Caco-2 (cell line): ENCODE results near the gene BBOF1. TPM values are rescaled to one million over a fixed set of nuclear protein-coding genes. Genes with fewer than 3 reads are reported as not detected.

ENCODE experiments used
- BruUV-seq: library from RNA; stranded (reverse); fragments of 400-500 nt; replicated peaks from 2 replicates; lab custom pipeline; 2021; lab: Mats Ljungman, UMichigan
- CTCF ChIA-PET: fragments of 300-600 bp; sonication (Branson Sonifier 250); formaldehyde crosslinking; loops from one replicate; lab custom pipeline; 2022; ENCODE audit warnings: antibody characterized with exemption; lab: Charles Lee
- POLR2A ChIA-PET: fragments of 300-600 bp; sonication (Branson Sonifier 250); formaldehyde crosslinking; loops from one replicate; lab custom pipeline; 2022; ENCODE audit warnings: antibody characterized with exemption; lab: Charles Lee
- DNase-seq, 2 experiments: peaks; one replicate each; pipeline versions ENCODE4 v3.0.0 to v3.0.0-alpha.2; 2020 to 2022
- H3K27me3 ChIP-seq: replicated peaks from 2 replicates; pipeline ENCODE4 v1.6.0; 2011; ENCODE audit warnings: low read length; ENCODE audit not compliant: control insufficient read depth, insufficient read depth
- H3K36me3 ChIP-seq: 2 replicates; pipeline ENCODE4 v1.5.1; 2011; ENCODE audit warnings: low read length; ENCODE audit not compliant: control insufficient read depth, insufficient read depth
- H3K4me1 ChIP-seq: fragments of 250-450 bp; sonication (Bioruptor Pico); 2 replicates; pipeline ENCODE4 v1.5.1; 2020; ENCODE audit warnings: mild to moderate bottlenecking
- H3K4me3 ChIP-seq: 2 replicates; pipeline ENCODE4 v1.5.1; 2011; ENCODE audit warnings: low read depth, mild to moderate bottlenecking, control low read depth, low read length
- H3K9me3 ChIP-seq: fragments of 250-450 bp; sonication (Bioruptor Pico); 2 replicates; pipeline ENCODE4 v1.5.1; 2020; ENCODE audit warnings: mild to moderate bottlenecking, moderate library complexity
- H3K27ac Mint-ChIP-seq: one replicate; pipeline ENCODE4 v1.8.0; 2022; ENCODE audit warnings: mixed read lengths; ENCODE audit not compliant: unreplicated experiment
- H3K27me3 Mint-ChIP-seq: one replicate; pipeline ENCODE4 v1.8.0; 2022; ENCODE audit warnings: mixed read lengths; ENCODE audit not compliant: insufficient read depth, unreplicated experiment
- H3K36me3 Mint-ChIP-seq: one replicate; pipeline ENCODE4 v1.8.0; 2022; ENCODE audit warnings: mild to moderate bottlenecking, mixed read lengths; ENCODE audit not compliant: insufficient read depth, unreplicated experiment
- H3K4me1 Mint-ChIP-seq: one replicate; pipeline ENCODE4 v1.8.0; 2022; ENCODE audit warnings: low read depth, mixed read lengths; ENCODE audit not compliant: unreplicated experiment
- H3K4me3 Mint-ChIP-seq: one replicate; pipeline ENCODE4 v1.8.0; 2022; ENCODE audit warnings: mild to moderate bottlenecking, moderate library complexity, mixed read lengths; ENCODE audit not compliant: unreplicated experiment
- H3K9me3 Mint-ChIP-seq: one replicate; pipeline ENCODE4 v1.8.0; 2022; ENCODE audit warnings: mixed read lengths; ENCODE audit not compliant: unreplicated experiment
- CTCF ChIP-seq, 2 experiments: fragments of 200-600 bp in 1 of 2; IDR thresholded peaks; 1 replicate in 1 of 2; 2 replicates in 1 of 2; pipeline versions ENCODE4 v1.5.1 to v1.8.0; 2011 to 2022; ENCODE audit warnings: antibody characterized with exemption in 1 of 2, control low read depth in 1 of 2, inconsistent platforms in 1 of 2, low read depth in 1 of 2, low read length in 1 of 2, mild to moderate bottlenecking in 1 of 2, moderate library complexity in 1 of 2; ENCODE audit not compliant: insufficient read depth in 1 of 2, severe bottlenecking in 1 of 2, unreplicated experiment in 1 of 2
- intact Hi-C: fragments of 100-400 bp; cut with micrococcal nuclease; formaldehyde crosslinking; loops from one replicate; pipeline ENCODE4 v1.10.0; 2022; ENCODE audit not compliant: unreplicated experiment
- total RNA-seq: library from RNA; stranded (reverse); gene quantifications from 2 replicates; pipeline ENCODE4 v1.2.3, GENCODE V29; 2022

The BBOF1 gene
- total RNA-seq, 1 experiment from 2014 or later: 0.66 TPM

- ChIA-PET POLR2A (no interaction called here), CTCF (interaction anchor here (0.6 kb wide), 2 partner anchors 11 to 1801 kb away, joined by 3 to 5 read pairs; no protein-coding TSS in a partner anchor)
- no peaks in the 10 kb centered on the region for H3K27me3 Mint-ChIP-seq
- Histone ChIP-seq H3K27me3 (no peaks in the 10 kb centered on the region), H3K36me3 (no peaks in the 10 kb centered on the region), H3K4me3 (no peak overlapping the region), H3K4me1 (no peaks in the 10 kb centered on the region), H3K9me3 (no peaks in the 10 kb centered on the region)
- peak; percentile 65 to 70 for TF ChIP-seq CTCF (IDR thresholded peaks at IDR 0.05; ENCODE audit: insufficient read depth in 1 of 2, low read depth in 1 of 2, low read length in 1 of 2, severe bottlenecking in 1 of 2, unreplicated experiment in 1 of 2)
- H3K9me3 Mint-ChIP-seq: no peaks in the 10 kb centered on the region
- no TSS peak for BruUV-seq
- H3K27ac Mint-ChIP-seq: no peak overlapping the region
- intact Hi-C loops: loop anchor here (1.0 to 5.0 kb wide), 3 partner anchors 41 to 310 kb away; no protein-coding TSS in a partner anchor
- no peak overlapping the region for H3K4me3 Mint-ChIP-seq
- no peaks in the 10 kb centered on the region for H3K36me3 Mint-ChIP-seq
- peak in 1 of 2 experiments; percentile 56 for DNase-seq
- no peaks in the 10 kb centered on the region for H3K4me1 Mint-ChIP-seq
These were observed 19.1 kb downstream of the BBOF1 start for GRCh38 chr14:74038020-74038859.

GRCh38 chr14:74042296-74042695 lies 23.1 kb downstream of the BBOF1 start:
- Histone ChIP-seq H3K4me1 (no peaks in the 10 kb centered on the region), H3K9me3 (no peaks in the 10 kb centered on the region), H3K36me3 (no peaks in the 10 kb centered on the region), H3K27me3 (no peaks in the 10 kb centered on the region), H3K4me3 (no peak overlapping the region)
- no peaks in the 10 kb centered on the region for H3K36me3 Mint-ChIP-seq
- BruUV-seq: no TSS peak
- ChIA-PET POLR2A (no interaction called here), CTCF (no interaction called here)
- no peak overlapping the region for H3K4me3 Mint-ChIP-seq
- no peaks in the 10 kb centered on the region for H3K27me3 Mint-ChIP-seq
- no peak overlapping the region for H3K27ac Mint-ChIP-seq
- H3K9me3 Mint-ChIP-seq: no peaks in the 10 kb centered on the region
- intact Hi-C loops: no loop called here
- no peak for TF ChIP-seq CTCF (IDR thresholded peaks at IDR 0.05; ENCODE audit: insufficient read depth in 1 of 2, low read depth in 1 of 2, low read length in 1 of 2, severe bottlenecking in 1 of 2, unreplicated experiment in 1 of 2)
- H3K4me1 Mint-ChIP-seq: no peaks in the 10 kb centered on the region
- no peak for DNase-seq

GRCh38 chr14:74045522-74045921 lies 26.4 kb downstream of the BBOF1 start:
- no peaks in the 10 kb centered on the region for H3K4me1 Mint-ChIP-seq
- H3K4me1 ChIP-seq: no peaks in the 10 kb centered on the region
- TF ChIP-seq CTCF (IDR thresholded peaks at IDR 0.05; ENCODE audit: insufficient read depth in 1 of 2, low read depth in 1 of 2, low read length in 1 of 2, severe bottlenecking in 1 of 2, unreplicated experiment in 1 of 2): no peak
- no peaks in the 10 kb centered on the region for H3K27me3 Mint-ChIP-seq
- no peak overlapping the region for H3K27ac Mint-ChIP-seq
- no peak for DNase-seq
- no peaks in the 10 kb centered on the region for H3K27me3 ChIP-seq
- CTCF ChIA-PET: no interaction called here
- no peak overlapping the region for H3K4me3 Mint-ChIP-seq
- no TSS peak for BruUV-seq
- no peaks in the 10 kb centered on the region for H3K36me3 ChIP-seq
- POLR2A ChIA-PET: no interaction called here
- no peak overlapping the region for H3K4me3 ChIP-seq
- intact Hi-C loops: no loop called here
- H3K9me3 ChIP-seq: no peaks in the 10 kb centered on the region
- H3K36me3 Mint-ChIP-seq: no peaks in the 10 kb centered on the region
- H3K9me3 Mint-ChIP-seq: no peaks in the 10 kb centered on the region
